ENCODE data around the gene HLA-DOA. TPM values are rescaled to one million over a fixed set of nuclear protein-coding genes. Genes with fewer than 3 reads are reported as not detected.

Gene HLA-DOA
- total and polyA plus RNA-seq, 2 of the 8 experiments (the other 6 are each of a cell fraction or from before 2014, with no cell fraction given) = 23.7 to 89.0 TPM

DNA sequence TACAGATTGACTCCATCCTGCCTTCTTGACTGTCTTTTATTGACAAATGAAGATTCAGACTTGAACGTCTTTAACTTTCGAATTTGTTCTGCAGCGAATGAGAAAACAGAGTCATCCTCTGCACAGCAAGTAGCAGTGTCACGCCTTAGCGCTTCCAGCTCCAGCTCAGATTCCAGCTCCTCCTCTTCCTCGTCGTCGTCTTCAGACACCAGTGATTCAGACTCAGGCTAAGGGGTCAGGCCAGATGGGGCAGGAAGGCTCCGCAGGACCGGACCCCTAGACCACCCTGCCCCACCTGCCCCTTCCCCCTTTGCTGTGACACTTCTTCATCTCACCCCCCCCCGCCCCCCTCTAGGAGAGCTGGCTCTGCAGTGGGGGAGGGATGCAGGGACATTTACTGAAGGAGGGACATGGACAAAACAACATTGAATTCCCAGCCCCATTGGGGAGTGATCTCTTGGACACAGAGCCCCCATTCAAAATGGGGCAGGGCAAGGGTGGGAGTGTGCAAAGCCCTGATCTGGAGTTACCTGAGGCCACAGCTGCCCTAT lies 28.8 kb downstream of the HLA-DOA start:
- Histone ChIP-seq H3K4me2 (ENCODE audit: insufficient read depth in 1 of 2, low read depth in 2 of 2, low read length in 2 of 2) (no peak overlapping the region), H4K91ac (replicated peaks; ENCODE audit: insufficient read length, low read length) (no peak overlapping the region), H3K9me3 (ENCODE audit: insufficient read depth in 2 of 2, low read depth in 1 of 2, low read length in 1 of 2) (no peaks in the 10 kb centered on the region; a peak in 1 of 4 replicates), H2BK120ac (replicated peaks; ENCODE audit: low read depth, low read length) (no peak overlapping the region), H3K36me3 (ENCODE audit: control insufficient read depth in 2 of 4, insufficient read depth in 4 of 4, low read length in 3 of 4) (peaks cover 48 to 67% (median 58%) of the 10 kb centered on the region in 4 experiments), H4K20me1 (replicated peaks in 1 of 2; ENCODE audit: control insufficient read depth in 1 of 2, insufficient read depth in 2 of 2, low read length in 2 of 2) (peaks cover 38 to 42% of the 10 kb centered on the region in 2 experiments), H3K4me3 (ENCODE audit: extremely low read depth in 1 of 4, insufficient read depth in 2 of 4, low read depth in 3 of 4, low read length in 4 of 4) (no peak overlapping the region), H3K27ac (ENCODE audit: low read depth, low read length) (no peak overlapping the region), H3K23me2 (ENCODE audit: low read depth, low read length) (no peaks in the 10 kb centered on the region), H3K4ac (replicated peaks; ENCODE audit: insufficient read length, low read depth, low read length) (no peak overlapping the region), H3K23ac (ENCODE audit: insufficient read length) (no peak overlapping the region), H2BK12ac (ENCODE audit: low read depth, low read length) (no peak overlapping the region), H2AK5ac (ENCODE audit: low read depth, low read length) (no peak overlapping the region), H4K8ac (ENCODE audit: extremely low read depth, insufficient read depth, low read length) (no peak overlapping the region), H3K9ac (replicated peaks in 1 of 4; ENCODE audit: extremely low read depth in 1 of 4, low read depth in 3 of 4, low read length in 3 of 4) (no peak overlapping the region), H2BK20ac (ENCODE audit: low read length) (no peak overlapping the region), H2BK15ac (ENCODE audit: low read length) (no peak overlapping the region), H2BK5ac (ENCODE audit: low read depth, low read length) (no peak overlapping the region), H3K27me3 (replicated peaks in 1 of 4; ENCODE audit: control insufficient read depth in 3 of 4, extremely low read depth in 1 of 4, insufficient read depth in 3 of 4, low read length in 3 of 4) (no peaks in the 10 kb centered on the region), H3K79me1 (ENCODE audit: low read depth, low read length) (peaks cover 11% of the 10 kb centered on the region), H3K79me2 (ENCODE audit: control insufficient read depth in 1 of 2, insufficient read depth in 2 of 2, low read length in 2 of 2) (peaks cover 13 to 41% of the 10 kb centered on the region in 2 experiments), H3K14ac (ENCODE audit: insufficient read length) (no peak overlapping the region), H3K4me1 (replicated peaks in 1 of 4; ENCODE audit: control insufficient read depth in 3 of 4, insufficient read depth in 4 of 4, low read length in 3 of 4) (peaks cover 0 to 2% (median 0%) of the 10 kb centered on the region in 4 experiments; a peak in 1 of 7 replicates), H4K5ac (ENCODE audit: insufficient read length, low read depth, low read length) (no peak overlapping the region), H2AFZ (ENCODE audit: low read length) (no peak overlapping the region), H3K18ac (ENCODE audit: extremely low read depth, low read length) (no peak overlapping the region), H3K56ac (replicated peaks; ENCODE audit: insufficient read length, low read depth, low read length) (no peak overlapping the region)
- TF ChIP-seq TAF1 (IDR thresholded peaks at IDR 0.05; ENCODE audit: low read depth, low read length) = no peak
- TF ChIP-seq CHD1 (IDR thresholded peaks at IDR 0.05; ENCODE audit: low read depth, low read length) = no peak
- peak; percentile 11; the same call in 1 of the 2 replicates for TF ChIP-seq POLR2AphosphoS5 (IDR thresholded peaks at IDR 0.05; ENCODE audit: low read depth, low read length)
- TF ChIP-seq SRF (IDR thresholded peaks at IDR 0.05; ENCODE audit: low read depth, low read length) = no peak
- TF ChIP-seq BACH1 (IDR thresholded peaks at IDR 0.05; ENCODE audit: low read length) = no peak
- TF ChIP-seq CREB1 (IDR thresholded peaks at IDR 0.05) = no peak
- TF ChIP-seq CBX5 (IDR thresholded peaks at IDR 0.05; ENCODE audit: low read depth, low read length) = no peak
- TF ChIP-seq RAD21 (IDR thresholded peaks at IDR 0.05 in 1 of 2, conservative IDR thresholded peaks at IDR 0.05 in 1 of 2; ENCODE audit: low read depth in 2 of 2, low read length in 2 of 2) = no peak
- no peak for DNase-seq (ENCODE audit: low read depth in 1 of 2, low spot score in 2 of 2)
- POLR2A ChIA-PET (ENCODE audit: partially characterized antibody) = interaction anchor here (0.6 to 33.3 kb wide), 14 partner anchors 1 to 337 kb away, joined by 3 to 1158 read pairs (median 4); partner anchors contain the start of genes B3GALT4, BRD2, HLA-DMA and HLA-DMB
- CTCF ChIA-PET (ENCODE audit: partially characterized antibody) = interaction anchor here (0.7 to 6.6 kb wide), 7 partner anchors 9 to 181 kb away, joined by 3 to 110 read pairs (median 4); partner anchors contain the start of genes BRD2 and HLA-DMA
- 79% methylated on average over 6 of the region's 11 CpGs; no CpG with 5 or more reads in 1 of the 2 experiments for WGBS, 2 experiments (ENCODE audit: extremely low coverage in 1 of 2, insufficient coverage in 1 of 2, insufficient read length in 1 of 2, insufficient replicate concordance in 2 of 2, low coverage in 1 of 2, low lambda C conversion rate in 2 of 2, missing lambda C conversion rate in 1 of 2)
- no peak for FAIRE-seq

Data from H1 (cell line).